ENCODE results near the gene MMP17.

The MMP17 gene

GRCh38 chr12:131892711-131893604, 64.8 kb downstream of the MMP17 start:
- Mint-ChIP-seq H3K36me3 (peaks cover 2% of the 10 kb centered on the region), H3K4me3 (peak overlapping the region; percentile 45), H3K4me1 (peaks cover 18% of the 10 kb centered on the region), H3K27ac (peak overlapping the region; percentile 46), H3K27me3 (peaks cover 15% of the 10 kb centered on the region), H3K9me3 (no peaks in the 10 kb centered on the region)
- DNase-seq: no peak
- CTCF ChIA-PET: no interaction called here

- Mint-ChIP-seq H3K4me1 (peaks cover 20% of the 10 kb centered on the region), H3K27ac (peak overlapping the region; percentile 46)
- CTCF ChIA-PET: no interaction called here
These were observed 65.6 kb downstream of the MMP17 start for GRCh38 chr12:131893605-131894312.

GRCh38 chr12:131894313-131894860, 66.2 kb downstream of the MMP17 start, which contains the start of gene ULK1:
TSS of gene ULK1 (plus strand) at chr12:131894622. CDS start at chr12:131895002, 380 bp downstream.
- peaks cover 4% of the 10 kb centered on the region for H3K27me3 Mint-ChIP-seq
- CTCF ChIA-PET: no interaction called here
- H3K36me3 Mint-ChIP-seq: peaks cover 2% of the 10 kb centered on the region
- DNase-seq: peak; percentile 93
- H3K4me1 Mint-ChIP-seq: peaks cover 20% of the 10 kb centered on the region
- peak within 1 kb of the TSS; percentile 86 for H3K27ac Mint-ChIP-seq
- no peaks in the 10 kb centered on the region for H3K9me3 Mint-ChIP-seq
- H3K4me3 Mint-ChIP-seq: peak within 1 kb of the TSS; percentile 85

More at GRCh38 chr12:131893605-131894312, 65.6 kb downstream of the MMP17 start:
- Mint-ChIP-seq H3K9me3 (no peaks in the 10 kb centered on the region), H3K36me3 (peaks cover 2% of the 10 kb centered on the region), H3K4me3 (peak overlapping the region; percentile 71), H3K27me3 (peaks cover 10% of the 10 kb centered on the region)
- no peak for DNase-seq

GRCh38 chr12:131894981-131895639, 66.9 kb downstream of the MMP17 start:
- peak; percentile 30 for DNase-seq
- peaks cover 2% of the 10 kb centered on the region for H3K36me3 Mint-ChIP-seq
- peak overlapping the region; percentile 85 for H3K4me3 Mint-ChIP-seq
- H3K27me3 Mint-ChIP-seq: no peaks in the 10 kb centered on the region
- no peaks in the 10 kb centered on the region for H3K9me3 Mint-ChIP-seq
- CTCF ChIA-PET: no interaction called here
- H3K27ac Mint-ChIP-seq: peak overlapping the region; percentile 86
- H3K4me1 Mint-ChIP-seq: peaks cover 21% of the 10 kb centered on the region

- CTCF ChIA-PET: no interaction called here
- Mint-ChIP-seq H3K4me1 (peaks cover 23% of the 10 kb centered on the region), H3K4me3 (peak overlapping the region; percentile 85), H3K36me3 (peaks cover 2% of the 10 kb centered on the region), H3K27me3 (no peaks in the 10 kb centered on the region), H3K9me3 (no peaks in the 10 kb centered on the region), H3K27ac (peak overlapping the region; percentile 86)
- DNase-seq: peak; percentile 51
These were observed 67.5 kb downstream of the MMP17 start for GRCh38 chr12:131895640-131896079.

- CTCF ChIA-PET: no interaction called here
- peak overlapping the region; percentile 86 for H3K27ac Mint-ChIP-seq
- DNase-seq: peak; percentile 79
- peaks cover 23% of the 10 kb centered on the region for H3K4me1 Mint-ChIP-seq
- peaks cover 2% of the 10 kb centered on the region for H3K36me3 Mint-ChIP-seq
- peak overlapping the region; percentile 85 for H3K4me3 Mint-ChIP-seq
- no peaks in the 10 kb centered on the region for H3K9me3 Mint-ChIP-seq
- no peaks in the 10 kb centered on the region for H3K27me3 Mint-ChIP-seq
These were observed 68.1 kb downstream of the MMP17 start for GRCh38 chr12:131896080-131896810.

- Mint-ChIP-seq H3K27me3 (no peaks in the 10 kb centered on the region), H3K4me1 (peaks cover 23% of the 10 kb centered on the region), H3K4me3 (peak overlapping the region; percentile 57), H3K36me3 (peaks cover 2% of the 10 kb centered on the region), H3K27ac (peak overlapping the region; percentile 7), H3K9me3 (no peaks in the 10 kb centered on the region)
- DNase-seq: no peak
- CTCF ChIA-PET: no interaction called here
These were observed 68.6 kb downstream of the MMP17 start for GRCh38 chr12:131896811-131897270.

- peak overlapping the region; percentile 7 for H3K27ac Mint-ChIP-seq
- peaks cover 23% of the 10 kb centered on the region for H3K4me1 Mint-ChIP-seq
- CTCF ChIA-PET: no interaction called here
- no peaks in the 10 kb centered on the region for H3K9me3 Mint-ChIP-seq
- no peaks in the 10 kb centered on the region for H3K27me3 Mint-ChIP-seq
- no peak for DNase-seq
- H3K4me3 Mint-ChIP-seq: peak overlapping the region; percentile 57
- H3K36me3 Mint-ChIP-seq: peaks cover 2% of the 10 kb centered on the region
These were observed 69.1 kb downstream of the MMP17 start for GRCh38 chr12:131897276-131897675.

GRCh38 chr12:131897875-131898274, 69.7 kb downstream of the MMP17 start:
- H3K4me3 Mint-ChIP-seq: no peak overlapping the region
- H3K27ac Mint-ChIP-seq: no peak overlapping the region
- H3K4me1 Mint-ChIP-seq: peaks cover 23% of the 10 kb centered on the region
- H3K27me3 Mint-ChIP-seq: no peaks in the 10 kb centered on the region
- CTCF ChIA-PET: no interaction called here
- H3K9me3 Mint-ChIP-seq: no peaks in the 10 kb centered on the region
- peaks cover 2% of the 10 kb centered on the region for H3K36me3 Mint-ChIP-seq
- no peak for DNase-seq

GRCh38 chr12:131900397-131900796, 72.2 kb downstream of the MMP17 start:
- H3K9me3 Mint-ChIP-seq: no peaks in the 10 kb centered on the region
- H3K4me3 Mint-ChIP-seq: no peak overlapping the region
- no peak overlapping the region for H3K27ac Mint-ChIP-seq
- no peaks in the 10 kb centered on the region for H3K27me3 Mint-ChIP-seq
- H3K36me3 Mint-ChIP-seq: peaks cover 2% of the 10 kb centered on the region
- peaks cover 27% of the 10 kb centered on the region for H3K4me1 Mint-ChIP-seq
- CTCF ChIA-PET: no interaction called here
- DNase-seq: no peak

All from activated naive CD4-positive, alpha-beta T cell treated with anti-CD3 and anti-CD28 coated beads, Interleukin-2, amount 10 ng/mL, durations not matched to agents 7 days and 5 days (primary cell).